Measurements from ENCODE around the gene C5orf46. TPM values are rescaled to one million over a fixed set of nuclear protein-coding genes. Genes with fewer than 3 reads are reported as not detected.

The C5orf46 gene
- polyA plus RNA-seq, 2 of the 4 experiments (the other 2 are of a cell fraction): not detected

DNA sequence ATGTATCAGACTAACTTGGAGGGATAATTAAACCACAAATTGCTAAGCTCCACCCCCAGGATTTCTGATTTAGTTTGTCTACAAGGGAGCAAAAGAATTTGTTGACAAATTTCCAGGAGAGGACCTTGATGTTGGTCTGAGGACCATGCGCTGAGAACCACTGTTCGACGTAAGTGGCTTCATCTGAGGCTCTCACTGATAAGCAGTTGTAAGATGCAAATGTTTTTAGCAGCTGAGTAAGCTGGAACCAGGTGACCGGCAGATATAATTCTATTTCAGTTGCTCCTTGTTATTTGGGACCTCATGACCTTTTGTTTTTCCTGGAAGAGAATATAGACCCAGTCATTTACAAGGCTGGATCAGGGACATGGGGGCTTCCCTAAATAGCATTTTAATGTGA, 60.7 kb downstream of the C5orf46 start:
- no peak for DNase-seq (ENCODE audit: low read depth in 1 of 2, low spot score in 1 of 2)
- WGBS (ENCODE audit: missing lambda C conversion rate): 44% methylated on average over 4 of the region's 4 CpGs
- POLR2A ChIA-PET: no interaction called here

GRCh38 chr5:147844846-147845245, 61.5 kb downstream of the C5orf46 start:
- H3K4me2 ChIP-seq: no peak overlapping the region
- FAIRE-seq: no peak
- no peaks in the 10 kb centered on the region for H3K4me1 ChIP-seq
- no peak for DNase-seq (ENCODE audit: low read depth in 1 of 2, low spot score in 1 of 2)
- TF ChIP-seq CEBPB (IDR thresholded peaks at IDR 0.05) (no peak), EP300 (IDR thresholded peaks at IDR 0.05) (no peak), TFCP2L1 (CRISPR knock-in tag; IDR thresholded peaks at IDR 0.05) (no peak), CHD2 (IDR thresholded peaks at IDR 0.05; ENCODE audit: low read length, partially characterized antibody) (no peak), MAFK (IDR thresholded peaks at IDR 0.05; ENCODE audit: partially characterized antibody) (no peak), KDM1A (IDR thresholded peaks at IDR 0.05; ENCODE audit: low read depth) (no peak), KDM5A (IDR thresholded peaks at IDR 0.05) (no peak), CHD4 (IDR thresholded peaks at IDR 0.05; ENCODE audit: borderline replicate concordance) (no peak), HOXA7 (CRISPR knock-in tag; IDR thresholded peaks at IDR 0.05) (no peak), MYC (IDR thresholded peaks at IDR 0.05; ENCODE audit: borderline replicate concordance, low read length) (no peak), RFX5 (IDR thresholded peaks at IDR 0.05) (no peak), ATOH8 (CRISPR knock-in tag; IDR thresholded peaks at IDR 0.05; ENCODE audit: low read depth) (no peak), PHF8 (IDR thresholded peaks at IDR 0.05; ENCODE audit: borderline replicate concordance, low read depth) (no peak), BHLHE40 (IDR thresholded peaks at IDR 0.05; ENCODE audit: low read depth, low read length) (no peak), RCOR1 (IDR thresholded peaks at IDR 0.05; ENCODE audit: low read depth, low read length) (no peak), FOXS1 (CRISPR knock-in tag; IDR thresholded peaks at IDR 0.05) (no peak), CBX8 (IDR thresholded peaks at IDR 0.05) (no peak)
- TF ChIP-seq, protein P1, sequence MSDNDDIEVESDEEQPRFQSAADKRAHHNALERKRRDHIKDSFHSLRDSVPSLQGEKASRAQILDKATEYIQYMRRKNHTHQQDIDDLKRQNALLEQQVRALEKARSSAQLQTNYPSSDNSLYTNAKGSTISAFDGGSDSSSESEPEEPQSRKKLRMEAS (IDR thresholded peaks at IDR 0.05): no peak
- TF ChIP-seq, protein P2, sequence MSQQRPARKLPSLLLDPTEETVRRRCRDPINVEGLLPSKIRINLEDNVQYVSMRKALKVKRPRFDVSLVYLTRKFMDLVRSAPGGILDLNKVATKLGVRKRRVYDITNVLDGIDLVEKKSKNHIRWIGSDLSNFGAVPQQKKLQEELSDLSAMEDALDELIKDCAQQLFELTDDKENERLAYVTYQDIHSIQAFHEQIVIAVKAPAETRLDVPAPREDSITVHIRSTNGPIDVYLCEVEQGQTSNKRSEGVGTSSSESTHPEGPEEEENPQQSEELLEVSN (IDR thresholded peaks at IDR 0.05; ENCODE audit: borderline replicate concordance, low read depth): no peak
- H3K9me3 ChIP-seq: no peaks in the 10 kb centered on the region
- H3K4me3 ChIP-seq: no peak overlapping the region
- ATAC-seq: no peak
- ChIA-PET POLR2A (no interaction called here), CTCF (interaction anchor here (0.7 to 10.4 kb wide), 2 partner anchors 13 to 22 kb away, joined by 4 to 59 read pairs; no protein-coding TSS in a partner anchor)
- no peak overlapping the region for H3K27ac ChIP-seq
- 3% methylated on average over 3 of the region's 3 CpGs for WGBS (ENCODE audit: missing lambda C conversion rate)

More for the DNA sequence above, 60.7 kb downstream of the C5orf46 start:
- ATAC-seq (no peak), FAIRE-seq (no peak)
- TF ChIP-seq, protein P2 (IDR thresholded peaks at IDR 0.05; ENCODE audit: borderline replicate concordance, low read depth): no peak
- CTCF ChIA-PET: interaction anchor here (10.4 kb wide), 1 partner anchor 12 kb away, joined by 59 read pairs; no protein-coding TSS in a partner anchor
- no peaks in the 10 kb centered on the region for H3K4me1 ChIP-seq
- H3K9me3 ChIP-seq: no peaks in the 10 kb centered on the region
- no peak overlapping the region for H3K27ac ChIP-seq
- no peak overlapping the region for H3K4me2 ChIP-seq
- H3K4me3 ChIP-seq: no peak overlapping the region

- ChIA-PET POLR2A (no interaction called here), CTCF (interaction anchor here (10.4 kb wide), 1 partner anchor 15 kb away, joined by 59 read pairs; no protein-coding TSS in a partner anchor)
- H3K9me3 ChIP-seq: peaks cover 3% of the 10 kb centered on the region; the same call in 1 of the 3 replicates
- H3K4me3 ChIP-seq: no peak overlapping the region
- ATAC-seq (no peak), FAIRE-seq (peak; percentile 23), DNase-seq (ENCODE audit: low read depth in 1 of 2, low spot score in 1 of 2) (no peak)
- H3K4me2 ChIP-seq: no peak overlapping the region
- 2% methylated on average over 2 of the region's 2 CpGs for WGBS (ENCODE audit: missing lambda C conversion rate)
- H3K27ac ChIP-seq: no peak overlapping the region
- H3K4me1 ChIP-seq: peaks cover 8% of the 10 kb centered on the region
- TF ChIP-seq KDM1A (IDR thresholded peaks at IDR 0.05; ENCODE audit: low read depth) (no peak), NPAS2 (CRISPR knock-in tag; IDR thresholded peaks at IDR 0.05; ENCODE audit: borderline replicate concordance) (no peak), KDM5A (IDR thresholded peaks at IDR 0.05) (no peak), RARB (CRISPR knock-in tag; IDR thresholded peaks at IDR 0.05) (no peak), FOXS1 (CRISPR knock-in tag; IDR thresholded peaks at IDR 0.05) (no peak), CBX2 (IDR thresholded peaks at IDR 0.05; ENCODE audit: borderline replicate concordance, low read depth) (no peak), NFE2L2 (conservative IDR thresholded peaks at IDR 0.05; ENCODE audit: low read length) (no peak), CHD4 (IDR thresholded peaks at IDR 0.05; ENCODE audit: borderline replicate concordance) (no peak), SMC3 (IDR thresholded peaks at IDR 0.05) (no peak), NR3C1 (IDR thresholded peaks at IDR 0.05) (no peak), EHF (CRISPR knock-in tag; IDR thresholded peaks at IDR 0.05) (no peak), HOXA7 (CRISPR knock-in tag; IDR thresholded peaks at IDR 0.05) (no peak), FOSL2 (IDR thresholded peaks at IDR 0.05) (no peak), FOSL2 (CRISPR knock-in tag; IDR thresholded peaks at IDR 0.05) (no peak)
- TF ChIP-seq, protein P3, sequence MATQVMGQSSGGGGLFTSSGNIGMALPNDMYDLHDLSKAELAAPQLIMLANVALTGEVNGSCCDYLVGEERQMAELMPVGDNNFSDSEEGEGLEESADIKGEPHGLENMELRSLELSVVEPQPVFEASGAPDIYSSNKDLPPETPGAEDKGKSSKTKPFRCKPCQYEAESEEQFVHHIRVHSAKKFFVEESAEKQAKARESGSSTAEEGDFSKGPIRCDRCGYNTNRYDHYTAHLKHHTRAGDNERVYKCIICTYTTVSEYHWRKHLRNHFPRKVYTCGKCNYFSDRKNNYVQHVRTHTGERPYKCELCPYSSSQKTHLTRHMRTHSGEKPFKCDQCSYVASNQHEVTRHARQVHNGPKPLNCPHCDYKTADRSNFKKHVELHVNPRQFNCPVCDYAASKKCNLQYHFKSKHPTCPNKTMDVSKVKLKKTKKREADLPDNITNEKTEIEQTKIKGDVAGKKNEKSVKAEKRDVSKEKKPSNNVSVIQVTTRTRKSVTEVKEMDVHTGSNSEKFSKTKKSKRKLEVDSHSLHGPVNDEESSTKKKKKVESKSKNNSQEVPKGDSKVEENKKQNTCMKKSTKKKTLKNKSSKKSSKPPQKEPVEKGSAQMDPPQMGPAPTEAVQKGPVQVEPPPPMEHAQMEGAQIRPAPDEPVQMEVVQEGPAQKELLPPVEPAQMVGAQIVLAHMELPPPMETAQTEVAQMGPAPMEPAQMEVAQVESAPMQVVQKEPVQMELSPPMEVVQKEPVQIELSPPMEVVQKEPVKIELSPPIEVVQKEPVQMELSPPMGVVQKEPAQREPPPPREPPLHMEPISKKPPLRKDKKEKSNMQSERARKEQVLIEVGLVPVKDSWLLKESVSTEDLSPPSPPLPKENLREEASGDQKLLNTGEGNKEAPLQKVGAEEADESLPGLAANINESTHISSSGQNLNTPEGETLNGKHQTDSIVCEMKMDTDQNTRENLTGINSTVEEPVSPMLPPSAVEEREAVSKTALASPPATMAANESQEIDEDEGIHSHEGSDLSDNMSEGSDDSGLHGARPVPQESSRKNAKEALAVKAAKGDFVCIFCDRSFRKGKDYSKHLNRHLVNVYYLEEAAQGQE (IDR thresholded peaks at IDR 0.05): no peak
- TF ChIP-seq, protein P1 (IDR thresholded peaks at IDR 0.05): no peak
Observed at GRCh38 chr5:147842869-147843268, 63.5 kb downstream of the C5orf46 start.

All from A549 (cell line).